ENCODE data around the gene ADAMTS15.

The ADAMTS15 gene

GRCh38 chr11:130518164-130518680 lies 69.8 kb downstream of the ADAMTS15 start:
- no peak for DNase-seq

- no peak for DNase-seq
Measured at GRCh38 chr11:130519128-130519932, 70.9 kb downstream of the ADAMTS15 start.

- DNase-seq = no peak
Measured at GRCh38 chr11:130520271-130520671, 71.8 kb downstream of the ADAMTS15 start.

GRCh38 chr11:130522284-130522961 lies 74.0 kb downstream of the ADAMTS15 start:
- no peak for DNase-seq

- DNase-seq = no peak
Measured at GRCh38 chr11:130523166-130523565, 74.7 kb downstream of the ADAMTS15 start.

GRCh38 chr11:130523609-130524008 lies 75.2 kb downstream of the ADAMTS15 start:
- DNase-seq = no peak

GRCh38 chr11:130524132-130524790 lies 75.8 kb downstream of the ADAMTS15 start:
- DNase-seq = no peak

- no peak for DNase-seq
Measured at GRCh38 chr11:130525307-130525706, 76.9 kb downstream of the ADAMTS15 start.
